Endothelial cell of umbilical vein (primary cell): Measurements from ENCODE around the gene CCSER2. TPM values are rescaled to one million over a fixed set of nuclear protein-coding genes. Genes with fewer than 3 reads are reported as not detected.

Experiments
- BruUV-seq: library from RNA; stranded (reverse); fragments of 400-500 nt; replicated peaks from 2 replicates; lab custom pipeline; 2021; lab: Mats Ljungman, UMichigan
- CTCF ChIA-PET: fragments of 300-600, 350-600 bp; sonication (Branson Sonifier 250); formaldehyde crosslinking; loops from one replicate; lab custom pipeline; 2021; ENCODE audit warnings: antibody characterized with exemption, inconsistent platforms; lab: Charles Lee
- POLR2A ChIA-PET: fragments of 300-600, 350-600 bp; sonication (Branson Sonifier 250); formaldehyde crosslinking; loops from one replicate; lab custom pipeline; 2021; ENCODE audit warnings: antibody characterized with exemption, inconsistent platforms; lab: Charles Lee
- DNase-seq: peaks from one replicate; pipeline ENCODE4 v3.0.0-alpha.2; 2011; ENCODE audit warnings: low read depth, low spot score
- FAIRE-seq: peaks from 2 replicates; lab custom pipeline; 2011; peaks lifted over from hg19 to GRCh38; lab: Jason Lieb, UNC
- H2AFZ ChIP-seq: 2 replicates; pipeline ENCODE4 v1.6.0; 2012; ENCODE audit warnings: low read depth, low read length, control low read depth, inconsistent platforms
- H3K27ac ChIP-seq: 2 replicates; pipeline ENCODE4 v1.5.1; 2011; ENCODE audit warnings: low read depth, mild to moderate bottlenecking, control low read depth, low read length, moderate library complexity; ENCODE audit not compliant: insufficient read depth
- H3K27me3 ChIP-seq, 2 experiments: 2 replicates each; pipeline versions ENCODE4 v1.6.0 to v1.6.1; 2011; ENCODE audit warnings: low read length in 2 of 2, mixed read lengths in 1 of 2; ENCODE audit not compliant: control insufficient read depth in 2 of 2, insufficient read depth in 2 of 2
- H3K36me3 ChIP-seq, 2 experiments: 2 replicates in 1 of 2; 3 replicates in 1 of 2; pipeline ENCODE4 v1.5.1; 2011; ENCODE audit warnings: low read length in 2 of 2, mild to moderate bottlenecking in 1 of 2, moderate library complexity in 1 of 2; ENCODE audit not compliant: control insufficient read depth in 2 of 2, insufficient read depth in 2 of 2; ENCODE audit errors: extremely low read depth in 1 of 2
- H3K4me1 ChIP-seq: 3 replicates; pipeline ENCODE4 v1.5.1; 2011; ENCODE audit warnings: mild to moderate bottlenecking, low read length; ENCODE audit not compliant: control insufficient read depth, insufficient read depth; ENCODE audit errors: extremely low read depth
- H3K4me2 ChIP-seq: 2 replicates; pipeline ENCODE4 v1.6.1; 2011; ENCODE audit warnings: low read length, control low read depth, mixed read lengths; ENCODE audit not compliant: insufficient read depth
- H3K4me3 ChIP-seq, 3 experiments: fragments of 200-600 bp in 1 of 3; sonication (generic), shearing (Covaris generic) in 1 of 3; replicated peaks in 1 of 3; 2 replicates each; pipeline ENCODE4 v1.5.1; 2011 to 2016; ENCODE audit warnings: control low read depth in 3 of 3, low read length in 3 of 3, mild to moderate bottlenecking in 2 of 3, inconsistent platforms in 1 of 3, low read depth in 1 of 3, moderate library complexity in 1 of 3; ENCODE audit not compliant: insufficient read depth in 1 of 3
- H3K79me2 ChIP-seq: 2 replicates; pipeline ENCODE4 v1.6.0; 2012; ENCODE audit warnings: low read length, inconsistent platforms; ENCODE audit not compliant: control insufficient read depth, insufficient read depth
- H3K9ac ChIP-seq: replicated peaks from 2 replicates; pipeline ENCODE3; 2011; ENCODE audit warnings: low read length, control low read depth; ENCODE audit not compliant: insufficient read depth; ENCODE audit errors: extremely low read depth
- H3K9me1 ChIP-seq: replicated peaks from 3 replicates; pipeline ENCODE4 v1.6.0; 2011; ENCODE audit warnings: mild to moderate bottlenecking, low read length; ENCODE audit not compliant: control insufficient read depth, insufficient read depth; ENCODE audit errors: extremely low read depth
- H3K9me3 ChIP-seq: replicated peaks from 2 replicates; pipeline ENCODE4 v1.5.1; 2012; ENCODE audit warnings: low read length, inconsistent platforms; ENCODE audit not compliant: control insufficient read depth, insufficient read depth
- H4K20me1 ChIP-seq: replicated peaks from 2 replicates; pipeline ENCODE3; 2011; ENCODE audit warnings: mild to moderate bottlenecking, low read length; ENCODE audit not compliant: control insufficient read depth, insufficient read depth; ENCODE audit errors: extremely low read depth
- CTCF ChIP-seq, 2 donors: IDR thresholded peaks; 1 replicate in 1 of 2; 2 replicates in 1 of 2; pipeline ENCODE4 v1.5.1; 2011; ENCODE audit warnings: low read length in 2 of 2, mild to moderate bottlenecking in 2 of 2, moderate library complexity in 2 of 2, control low read depth in 1 of 2, inconsistent platforms in 1 of 2, low read depth in 1 of 2; ENCODE audit not compliant: insufficient read depth in 1 of 2; ENCODE audit errors: extremely low read depth in 1 of 2
- EZH2 ChIP-seq: IDR thresholded peaks from 2 replicates; pipeline ENCODE4 v1.6.1; 2012; ENCODE audit warnings: borderline replicate concordance, low read depth, mild to moderate bottlenecking, moderate library complexity, low read length, inconsistent platforms; ENCODE audit not compliant: severe bottlenecking
- FOS ChIP-seq: IDR thresholded peaks from 2 replicates; pipeline ENCODE4 v1.6.1; 2011; ENCODE audit warnings: mild to moderate bottlenecking, low read length, moderate library complexity, borderline replicate concordance; ENCODE audit not compliant: insufficient read depth
- GATA2 ChIP-seq: IDR thresholded peaks from 2 replicates; pipeline ENCODE4 v1.7.0; 2011; ENCODE audit warnings: low read depth, mild to moderate bottlenecking, moderate library complexity, mixed read lengths, low read length; ENCODE audit not compliant: insufficient read length, insufficient read depth
- JUN ChIP-seq: IDR thresholded peaks from 2 replicates; pipeline ENCODE4 v1.6.1; 2011; ENCODE audit warnings: borderline replicate concordance, low read depth; ENCODE audit not compliant: insufficient read length, insufficient read depth
- MAX ChIP-seq: IDR thresholded peaks from 2 replicates; pipeline ENCODE4 v1.6.1; 2011; ENCODE audit not compliant: insufficient read depth, insufficient read length
- MYC ChIP-seq: IDR thresholded peaks from one replicate; pipeline ENCODE4 v1.6.1; 2011; ENCODE audit warnings: mild to moderate bottlenecking, low read depth, low read length
- POLR2A ChIP-seq: IDR thresholded peaks from 2 replicates; pipeline ENCODE4 v1.6.1; 2012; ENCODE audit warnings: low read depth, mild to moderate bottlenecking, control low read depth, low read length
- POLR2AphosphoS5 ChIP-seq: IDR thresholded peaks from 2 replicates; pipeline ENCODE4 v1.6.1; 2012; ENCODE audit warnings: low read depth, mild to moderate bottlenecking, control low read depth, low read length, moderate library complexity; ENCODE audit not compliant: insufficient read depth
- dilution Hi-C: fragments of 300-500 bp; cut with MboI; formaldehyde crosslinking; loops from one replicate; pipeline ENCODE4 v1.15.0; 2019; ENCODE audit warnings: low sequenced_read_pairs; ENCODE audit not compliant: extremely low pct_ligation_motif_present
- intact Hi-C: fragments of 100-400 bp; cut with micrococcal nuclease; formaldehyde crosslinking; loops from one replicate; pipeline ENCODE4 v1.10.0; 2022
- polyA plus RNA-seq, 4 experiments: library from polyadenylated mRNA; depleted of rRNA in 3 of 4; stranded (reverse) in 3 of 4; unstranded in 1 of 4; fragments of >200 nt; gene quantifications; 2 replicates each; pipeline versions ENCODE4 v1.2.1 to v1.2.3, GENCODE V29; 2011 to 2012; ENCODE audit warnings: missing spikeins in 1 of 4
- total RNA-seq: library from RNA; stranded (reverse); gene quantifications from 2 replicates; pipeline ENCODE4 v1.2.3, GENCODE V29; 2021

CCSER2 gene
- total and polyA plus RNA-seq, 2 donors (not counting 3 experiments of a cell fraction or from before 2014, with no cell fraction given) = 14.5 to 49.3 TPM

GRCh38 chr10:84423719-84424118 is 95.3 kb downstream of the CCSER2 start:
- Histone ChIP-seq H2AFZ (no peak overlapping the region), H3K4me1 (peaks cover 15% of the 10 kb centered on the region), H3K27me3 (no peaks in the 10 kb centered on the region), H3K9me3 (no peaks in the 10 kb centered on the region), H3K27ac (no peak overlapping the region), H3K9ac (no peak overlapping the region), H4K20me1 (no peaks in the 10 kb centered on the region), H3K4me3 (no peak overlapping the region), H3K36me3 (no peaks in the 10 kb centered on the region), H3K9me1 (no peaks in the 10 kb centered on the region), H3K4me2 (no peak overlapping the region), H3K79me2 (peaks cover 3% of the 10 kb centered on the region)
- FAIRE-seq (no peak), DNase-seq (no peak)
- no peak for TF ChIP-seq EZH2
- no peak for TF ChIP-seq POLR2AphosphoS5
- TF ChIP-seq GATA2 = no peak
- TF ChIP-seq JUN = no peak
- no peak for TF ChIP-seq MAX
- POLR2A ChIA-PET = interaction anchor here (0.6 kb wide), 1 partner anchor 95 kb away, joined by 3 read pairs; the partner anchor contains the start of gene CCSER2
- CTCF ChIA-PET = interaction anchor here (1.1 to 2.5 kb wide), 3 partner anchors 96 to 156 kb away, joined by 3 to 24 read pairs (median 13); partner anchors contain the start of gene CCSER2
- no TSS peak for BruUV-seq
- intact Hi-C loops = no loop called here
- dilution Hi-C loops = no loop called here

- Histone ChIP-seq H3K9me3 (no peaks in the 10 kb centered on the region), H3K4me1 (peaks cover 15% of the 10 kb centered on the region), H3K9ac (peak overlapping the region; percentile 85), H2AFZ (peak overlapping the region; percentile 32), H3K9me1 (no peaks in the 10 kb centered on the region), H4K20me1 (no peaks in the 10 kb centered on the region), H3K27me3 (no peaks in the 10 kb centered on the region), H3K79me2 (peaks cover 6% of the 10 kb centered on the region), H3K27ac (peak overlapping the region; percentile 69), H3K36me3 (no peaks in the 10 kb centered on the region), H3K4me3 (peak overlapping the region in 2 of 3 experiments; percentile 5 to 64), H3K4me2 (peak overlapping the region; percentile 61)
- ChIA-PET POLR2A (no interaction called here), CTCF (interaction anchor here (0.7 to 2.5 kb wide), 12 partner anchors 10 to 161 kb away, joined by 3 to 24 read pairs (median 4); partner anchors contain the start of gene CCSER2)
- DNase-seq (peak; percentile 96), FAIRE-seq (peak; percentile 88)
- intact Hi-C loops (no loop called here), dilution Hi-C loops (no loop called here)
- BruUV-seq = no TSS peak
- TF ChIP-seq EZH2 = no peak
- peak; percentile 72 for TF ChIP-seq POLR2A
- no peak for TF ChIP-seq FOS
- no peak for TF ChIP-seq GATA2
- TF ChIP-seq JUN = peak; percentile 45
- TF ChIP-seq POLR2AphosphoS5 = peak; percentile 55
- no peak for TF ChIP-seq CTCF (IDR thresholded peaks at IDR 0.05; ENCODE audit: extremely low read depth in 1 of 2, insufficient read depth in 1 of 2, low read depth in 1 of 2, low read length in 2 of 2)
- TF ChIP-seq MYC = no peak
- TF ChIP-seq MAX = no peak
Observed at GRCh38 chr10:84424731-84425167, 96.4 kb downstream of the CCSER2 start.
